NT2/D1 (cell line): ENCODE measurements around the gene FKBP11.

Experiments
- DNase-seq: peaks from one replicate; pipeline ENCODE4 v3.0.0-alpha.2; 2011; ENCODE audit warnings: low read depth, low spot score
- H3K27me3 ChIP-seq: 2 replicates; pipeline ENCODE4 v1.6.0; 2011; ENCODE audit warnings: mild to moderate bottlenecking; ENCODE audit not compliant: insufficient read length, insufficient read depth
- H3K36me3 ChIP-seq: 2 replicates; pipeline ENCODE4 v1.6.1; 2011; ENCODE audit warnings: mild to moderate bottlenecking, low read length, mixed read lengths; ENCODE audit not compliant: insufficient read depth, insufficient read length
- H3K4me1 ChIP-seq: 2 replicates; pipeline ENCODE4 v1.5.1; 2011; ENCODE audit not compliant: insufficient read depth, insufficient read length
- H3K4me3 ChIP-seq: 2 replicates; pipeline ENCODE4 v1.5.1; 2011; ENCODE audit warnings: low read depth; ENCODE audit not compliant: insufficient read length
- H3K9ac ChIP-seq: 2 replicates; pipeline ENCODE4 v1.6.0; 2011; ENCODE audit warnings: low read depth; ENCODE audit not compliant: insufficient read length
- H3K9me3 ChIP-seq: 2 replicates; pipeline ENCODE4 v1.5.1; 2011; ENCODE audit warnings: mild to moderate bottlenecking, low read length; ENCODE audit not compliant: insufficient read depth
- SUZ12 ChIP-seq: IDR thresholded peaks from 2 replicates; pipeline ENCODE4 v1.6.1; 2011; ENCODE audit not compliant: insufficient read length, insufficient read depth; ENCODE audit errors: extremely low read depth
- YY1 ChIP-seq: IDR thresholded peaks from 2 replicates; pipeline ENCODE4 v1.6.1; 2011; ENCODE audit not compliant: insufficient read length, insufficient read depth
- ZNF274 ChIP-seq: IDR thresholded peaks from 2 replicates; pipeline ENCODE4 v1.6.1; 2011; ENCODE audit warnings: mild to moderate bottlenecking, low read depth, low read length

Gene FKBP11

GRCh38 chr12:48925304-48926011 is at the start of gene FKBP11:
TSS of gene FKBP11 (minus strand) at chr12:48925492. CDS start at chr12:48925428, 64 bp downstream.
- H3K9me3 ChIP-seq: no peaks in the 10 kb centered on the region
- peaks cover 88% of the 10 kb centered on the region for H3K36me3 ChIP-seq
- TF ChIP-seq SUZ12 (no peak), YY1 (no peak)
- H3K4me1 ChIP-seq: no peaks in the 10 kb centered on the region
- H3K9ac ChIP-seq: no peak within 1 kb of the TSS
- no peak within 1 kb of the TSS for H3K4me3 ChIP-seq
- no peaks in the 10 kb centered on the region for H3K27me3 ChIP-seq
- DNase-seq: no peak

GRCh38 chr12:48973941-48974673 is 48.8 kb upstream of the FKBP11 start:
- no peak for TF ChIP-seq YY1
- no peak for TF ChIP-seq SUZ12
- TF ChIP-seq ZNF274: no peak
- Histone ChIP-seq H3K4me1 (peaks cover 23% of the 10 kb centered on the region), H3K4me3 (no peak overlapping the region), H3K9ac (no peak overlapping the region), H3K27me3 (peaks cover 67% of the 10 kb centered on the region), H3K36me3 (peaks cover 2% of the 10 kb centered on the region), H3K9me3 (peaks cover 2% of the 10 kb centered on the region; the same call in 1 of the 2 replicates)
- DNase-seq: no peak

GRCh38 chr12:48973531-48973930 is 48.2 kb upstream of the FKBP11 start:
- no peak for TF ChIP-seq ZNF274
- TF ChIP-seq YY1: no peak
- TF ChIP-seq SUZ12: no peak
- Histone ChIP-seq H3K4me3 (no peak overlapping the region), H3K4me1 (peaks cover 21% of the 10 kb centered on the region), H3K9ac (no peak overlapping the region), H3K36me3 (peaks cover 2% of the 10 kb centered on the region), H3K9me3 (no peaks in the 10 kb centered on the region; the same call in 1 of the 2 replicates), H3K27me3 (peaks cover 62% of the 10 kb centered on the region)
- no peak for DNase-seq

GRCh38 chr12:48972952-48973483 is 47.7 kb upstream of the FKBP11 start:
- peaks cover 2% of the 10 kb centered on the region for H3K36me3 ChIP-seq
- no peaks in the 10 kb centered on the region; the same call in 1 of the 2 replicates for H3K9me3 ChIP-seq
- peaks cover 20% of the 10 kb centered on the region for H3K4me1 ChIP-seq
- peaks cover 57% of the 10 kb centered on the region for H3K27me3 ChIP-seq
- H3K9ac ChIP-seq: peak overlapping the region; percentile 7
- DNase-seq: no peak
- no peak for TF ChIP-seq SUZ12
- TF ChIP-seq ZNF274: no peak
- no peak for TF ChIP-seq YY1
- H3K4me3 ChIP-seq: no peak overlapping the region

GRCh38 chr12:48972213-48972951 is 47.1 kb upstream of the FKBP11 start:
- H3K27me3 ChIP-seq: peaks cover 50% of the 10 kb centered on the region
- no peak overlapping the region for H3K4me3 ChIP-seq
- DNase-seq: no peak
- H3K36me3 ChIP-seq: peaks cover 5% of the 10 kb centered on the region
- H3K9ac ChIP-seq: peak overlapping the region; percentile 33
- TF ChIP-seq YY1 (no peak), ZNF274 (no peak), SUZ12 (no peak)
- no peaks in the 10 kb centered on the region for H3K9me3 ChIP-seq
- H3K4me1 ChIP-seq: peaks cover 22% of the 10 kb centered on the region

- H3K9ac ChIP-seq: peak overlapping the region; percentile 95
- H3K4me3 ChIP-seq: peak overlapping the region; percentile 72
- H3K9me3 ChIP-seq: no peaks in the 10 kb centered on the region
- no peak for TF ChIP-seq YY1
- no peak for TF ChIP-seq SUZ12
- TF ChIP-seq ZNF274: no peak
- peaks cover 14% of the 10 kb centered on the region for H3K36me3 ChIP-seq
- peaks cover 31% of the 10 kb centered on the region for H3K4me1 ChIP-seq
- DNase-seq: no peak
- H3K27me3 ChIP-seq: peaks cover 42% of the 10 kb centered on the region
Observed at GRCh38 chr12:48970702-48971334, 45.5 kb upstream of the FKBP11 start.
